ENCODE results near the gene VPS54. TPM values are rescaled to one million over a fixed set of nuclear protein-coding genes. Genes with fewer than 3 reads are reported as not detected.
A peak's percentile ranks its signal among the peaks of the same experiment; 100 is the strongest.

The VPS54 gene
- total and polyA plus RNA-seq, 9 of the 15 experiments (the other 6 are each of a cell fraction or from before 2014, with no cell fraction given), result 4.9 to 23.2 (median 13.2) TPM

- Histone ChIP-seq H3K79me2 (ENCODE audit: control insufficient read depth, insufficient read depth, low read length) (no peaks in the 10 kb centered on the region), H3K9ac (ENCODE audit: insufficient read depth in 1 of 2, low read depth in 2 of 2, low read length in 2 of 2) (no peak overlapping the region), H3K4me3 (no peak overlapping the region), H3K27me3 (ENCODE audit: control insufficient read depth in 2 of 2, insufficient read depth in 2 of 2, low read length in 2 of 2) (no peaks in the 10 kb centered on the region), H3K36me3 (ENCODE audit: control insufficient read depth, insufficient read depth, low read length) (no peaks in the 10 kb centered on the region), H3K27ac (ENCODE audit: extremely low read depth, low read depth, low read length) (no peak overlapping the region), H3K9me3 (replicated peaks; ENCODE audit: control insufficient read depth, insufficient read depth, low read depth, low read length) (no peaks in the 10 kb centered on the region), H3K9me1 (ENCODE audit: control insufficient read depth, insufficient read depth, low read length) (no peaks in the 10 kb centered on the region), H2AFZ (ENCODE audit: low read depth, low read length) (peak overlapping the region; percentile 54; the same call in 1 of the 2 replicates), H3K4me1 (replicated peaks in 1 of 2; ENCODE audit: control insufficient read depth in 2 of 2, insufficient read depth in 2 of 2, low read length in 2 of 2) (no peaks in the 10 kb centered on the region), H4K20me1 (replicated peaks; ENCODE audit: control insufficient read depth, insufficient read depth, low read length) (no peaks in the 10 kb centered on the region), H3K4me2 (ENCODE audit: insufficient read depth, low read length) (no peak overlapping the region)
- in situ Hi-C loops (cut with MboI) (loop anchor here (10.0 kb wide), 2 partner anchors 275 to 435 kb away; no protein-coding TSS in a partner anchor), intact Hi-C loops (cut with micrococcal nuclease) (loop anchor here (2.0 to 10.0 kb wide), 5 partner anchors 93 to 535 kb away; partner anchors contain the start of gene PELI1)
- DNase-seq (ENCODE audit: extremely low read depth in 1 of 4, low spot score in 3 of 4) (peak; percentile 15 to 68 (median 34)), FAIRE-seq (peak; percentile 92), ATAC-seq (peak; percentile 95)
- POLR2A ChIA-PET, result interaction anchor here (0.6 to 1.3 kb wide), 5 partner anchors 8 to 303 kb away, joined by 3 read pairs; no protein-coding TSS in a partner anchor
- WGBS (ENCODE audit: insufficient coverage, low coverage, missing lambda C conversion rate), result 6% methylated on average over 3 of the region's 3 CpGs
- no TSS peak for BruUV-seq (replicated peaks)
- CTCF ChIA-PET (ENCODE audit: low intra/inter-chr PET ratio), result interaction anchor here (1.1 to 2.0 kb wide), 4 partner anchors 263 to 439 kb away, joined by 4 to 9 read pairs (median 6); no protein-coding TSS in a partner anchor
- peak; percentile 58 for TF ChIP-seq ESRRA (IDR thresholded peaks at IDR 0.05; ENCODE audit: borderline replicate concordance, low read depth)
- TF ChIP-seq REST (IDR thresholded peaks at IDR 0.05; ENCODE audit: borderline replicate concordance), result peak; percentile 90
- no peak for TF ChIP-seq REST (CRISPR knock-in tag; IDR thresholded peaks at IDR 0.05; ENCODE audit: low read depth)
- TF ChIP-seq STAG1 (CRISPR knock-in tag; IDR thresholded peaks at IDR 0.05; ENCODE audit: borderline replicate concordance), result peak; percentile 59; the same call in 1 of the 2 replicates
- no peak for TF ChIP-seq ZKSCAN1 (IDR thresholded peaks at IDR 0.05; ENCODE audit: low read depth, low read length)
- TF ChIP-seq HDAC6 (IDR thresholded peaks at IDR 0.05; ENCODE audit: low read depth, low read length), result no peak
- no peak for TF ChIP-seq JUNB (CRISPR knock-in tag; conservative IDR thresholded peaks at IDR 0.05)
- no peak for TF ChIP-seq NR0B1 (IDR thresholded peaks at IDR 0.05; ENCODE audit: partially characterized antibody)
- peak; percentile 98 for TF ChIP-seq RAD21 (CRISPR knock-in tag; conservative IDR thresholded peaks at IDR 0.05 in 1 of 2, IDR thresholded peaks at IDR 0.05 in 1 of 2)
- peak; percentile 73; the same call in 1 of the 2 replicates for TF ChIP-seq ARID2 (IDR thresholded peaks at IDR 0.05)
Measured at GRCh38 chr2:64049633-64050220, 30.5 kb upstream of the VPS54 start.

All from K562 (cell line).